ENCODE measurements around the gene THOC6.

The THOC6 gene

GRCh38 chr16:3057181-3058138 is 33.6 kb downstream of the THOC6 start:
- peaks cover 29% of the 10 kb centered on the region for H3K36me3 ChIP-seq (ENCODE audit: insufficient read depth, insufficient read length, low read length)
- peaks cover 10% of the 10 kb centered on the region for H3K27me3 ChIP-seq (ENCODE audit: insufficient read depth, insufficient read length)
- DNase-seq (ENCODE audit: low read depth, low spot score): no peak
- no peak overlapping the region for H3K9ac ChIP-seq (ENCODE audit: insufficient read length, low read depth)
- peaks cover 18% of the 10 kb centered on the region for H3K4me1 ChIP-seq (ENCODE audit: insufficient read depth, insufficient read length)
- no peaks in the 10 kb centered on the region for H3K9me3 ChIP-seq (ENCODE audit: insufficient read depth, low read length)
- TF ChIP-seq ZNF274 (IDR thresholded peaks at IDR 0.05; ENCODE audit: low read depth, low read length) (no peak), YY1 (IDR thresholded peaks at IDR 0.05; ENCODE audit: insufficient read depth, insufficient read length) (no peak), SUZ12 (IDR thresholded peaks at IDR 0.05; ENCODE audit: extremely low read depth, insufficient read depth, insufficient read length) (no peak)
- H3K4me3 ChIP-seq (ENCODE audit: insufficient read length, low read depth): no peak overlapping the region

- DNase-seq (ENCODE audit: low read depth, low spot score): peak; percentile 57
These were observed 34.5 kb downstream of the THOC6 start for GRCh38 chr16:3058139-3059030.

GRCh38 chr16:3059041-3059722 is 35.3 kb downstream of the THOC6 start:
- Histone ChIP-seq H3K27me3 (ENCODE audit: insufficient read depth, insufficient read length) (peaks cover 10% of the 10 kb centered on the region), H3K9me3 (ENCODE audit: insufficient read depth, low read length) (no peaks in the 10 kb centered on the region), H3K9ac (ENCODE audit: insufficient read length, low read depth) (peak overlapping the region; percentile 85), H3K4me1 (ENCODE audit: insufficient read depth, insufficient read length) (peaks cover 15% of the 10 kb centered on the region), H3K4me3 (ENCODE audit: insufficient read length, low read depth) (peak overlapping the region; percentile 78), H3K36me3 (ENCODE audit: insufficient read depth, insufficient read length, low read length) (peaks cover 23% of the 10 kb centered on the region)
- TF ChIP-seq YY1 (IDR thresholded peaks at IDR 0.05; ENCODE audit: insufficient read depth, insufficient read length): no peak
- no peak for TF ChIP-seq ZNF274 (IDR thresholded peaks at IDR 0.05; ENCODE audit: low read depth, low read length)
- no peak for TF ChIP-seq SUZ12 (IDR thresholded peaks at IDR 0.05; ENCODE audit: extremely low read depth, insufficient read depth, insufficient read length)
- DNase-seq (ENCODE audit: low read depth, low spot score): peak; percentile 85

More at GRCh38 chr16:3058139-3059030, 34.5 kb downstream of the THOC6 start:
- Histone ChIP-seq H3K4me1 (ENCODE audit: insufficient read depth, insufficient read length) (peaks cover 16% of the 10 kb centered on the region), H3K9ac (ENCODE audit: insufficient read length, low read depth) (peak overlapping the region; percentile 85), H3K4me3 (ENCODE audit: insufficient read length, low read depth) (peak overlapping the region; percentile 78), H3K9me3 (ENCODE audit: insufficient read depth, low read length) (no peaks in the 10 kb centered on the region), H3K36me3 (ENCODE audit: insufficient read depth, insufficient read length, low read length) (peaks cover 29% of the 10 kb centered on the region), H3K27me3 (ENCODE audit: insufficient read depth, insufficient read length) (peaks cover 10% of the 10 kb centered on the region)
- TF ChIP-seq SUZ12 (IDR thresholded peaks at IDR 0.05; ENCODE audit: extremely low read depth, insufficient read depth, insufficient read length): no peak
- no peak for TF ChIP-seq ZNF274 (IDR thresholded peaks at IDR 0.05; ENCODE audit: low read depth, low read length)
- no peak for TF ChIP-seq YY1 (IDR thresholded peaks at IDR 0.05; ENCODE audit: insufficient read depth, insufficient read length)

- H3K27me3 ChIP-seq (ENCODE audit: insufficient read depth, insufficient read length): peaks cover 10% of the 10 kb centered on the region
- H3K4me3 ChIP-seq (ENCODE audit: insufficient read length, low read depth): peak overlapping the region; percentile 78
- no peaks in the 10 kb centered on the region for H3K9me3 ChIP-seq (ENCODE audit: insufficient read depth, low read length)
- peaks cover 17% of the 10 kb centered on the region for H3K4me1 ChIP-seq (ENCODE audit: insufficient read depth, insufficient read length)
- no peak for DNase-seq (ENCODE audit: low read depth, low spot score)
- H3K36me3 ChIP-seq (ENCODE audit: insufficient read depth, insufficient read length, low read length): peaks cover 17% of the 10 kb centered on the region
- peak overlapping the region; percentile 78 for H3K9ac ChIP-seq (ENCODE audit: insufficient read length, low read depth)
- no peak for TF ChIP-seq YY1 (IDR thresholded peaks at IDR 0.05; ENCODE audit: insufficient read depth, insufficient read length)
- TF ChIP-seq SUZ12 (IDR thresholded peaks at IDR 0.05; ENCODE audit: extremely low read depth, insufficient read depth, insufficient read length): no peak
- no peak for TF ChIP-seq ZNF274 (IDR thresholded peaks at IDR 0.05; ENCODE audit: low read depth, low read length)
These were observed 35.9 kb downstream of the THOC6 start for GRCh38 chr16:3059723-3060242.

- Histone ChIP-seq H3K4me1 (ENCODE audit: insufficient read depth, insufficient read length) (peaks cover 18% of the 10 kb centered on the region), H3K4me3 (ENCODE audit: insufficient read length, low read depth) (no peak overlapping the region), H3K36me3 (ENCODE audit: insufficient read depth, insufficient read length, low read length) (peaks cover 9% of the 10 kb centered on the region), H3K27me3 (ENCODE audit: insufficient read depth, insufficient read length) (peaks cover 10% of the 10 kb centered on the region), H3K9me3 (ENCODE audit: insufficient read depth, low read length) (no peaks in the 10 kb centered on the region), H3K9ac (ENCODE audit: insufficient read length, low read depth) (no peak overlapping the region)
- DNase-seq (ENCODE audit: low read depth, low spot score): no peak
- TF ChIP-seq YY1 (IDR thresholded peaks at IDR 0.05; ENCODE audit: insufficient read depth, insufficient read length) (no peak), SUZ12 (IDR thresholded peaks at IDR 0.05; ENCODE audit: extremely low read depth, insufficient read depth, insufficient read length) (no peak), ZNF274 (IDR thresholded peaks at IDR 0.05; ENCODE audit: low read depth, low read length) (no peak)
These were observed 36.7 kb downstream of the THOC6 start for GRCh38 chr16:3060339-3061127.

- Histone ChIP-seq H3K4me1 (ENCODE audit: insufficient read depth, insufficient read length) (peaks cover 16% of the 10 kb centered on the region), H3K9me3 (ENCODE audit: insufficient read depth, low read length) (no peaks in the 10 kb centered on the region), H3K4me3 (ENCODE audit: insufficient read length, low read depth) (no peak overlapping the region), H3K27me3 (ENCODE audit: insufficient read depth, insufficient read length) (peaks cover 10% of the 10 kb centered on the region), H3K36me3 (ENCODE audit: insufficient read depth, insufficient read length, low read length) (peaks cover 6% of the 10 kb centered on the region), H3K9ac (ENCODE audit: insufficient read length, low read depth) (no peak overlapping the region)
- DNase-seq (ENCODE audit: low read depth, low spot score): no peak
- TF ChIP-seq ZNF274 (IDR thresholded peaks at IDR 0.05; ENCODE audit: low read depth, low read length) (no peak), YY1 (IDR thresholded peaks at IDR 0.05; ENCODE audit: insufficient read depth, insufficient read length) (no peak), SUZ12 (IDR thresholded peaks at IDR 0.05; ENCODE audit: extremely low read depth, insufficient read depth, insufficient read length) (no peak)
These were observed 38.7 kb downstream of the THOC6 start for GRCh38 chr16:3062553-3062952.

Measured in NT2/D1 (cell line).